H9 (cell line): Measurements from ENCODE around the gene ZNF524. TPM values are rescaled to one million over a fixed set of nuclear protein-coding genes. Genes with fewer than 3 reads are reported as not detected.

Experiments
- DNase-seq: peaks from one replicate; pipeline ENCODE4 v3.0.0-alpha.2; 2017
- H2AFZ ChIP-seq: one replicate; pipeline ENCODE4 v1.6.1; 2013; ENCODE audit warnings: mild to moderate bottlenecking, low read length, control low read depth, moderate library complexity
- H2AK5ac ChIP-seq: 2 replicates; pipeline ENCODE4 v1.6.1; 2013; ENCODE audit warnings: low read length, control low read depth, mixed read lengths; ENCODE audit not compliant: insufficient read length
- H2BK120ac ChIP-seq: one replicate; pipeline ENCODE4 v1.6.1; 2013; ENCODE audit warnings: low read depth, mild to moderate bottlenecking, low read length, control low read depth, inconsistent platforms; ENCODE audit not compliant: poor library complexity, severe bottlenecking
- H2BK12ac ChIP-seq: 2 replicates; pipeline ENCODE4 v1.6.1; 2013; ENCODE audit warnings: low read length, control low read depth, mixed read lengths, low read depth; ENCODE audit not compliant: insufficient read length
- H2BK15ac ChIP-seq: 2 replicates; pipeline ENCODE4 v1.6.1; 2013; ENCODE audit warnings: low read depth, low read length, control low read depth
- H2BK20ac ChIP-seq: one replicate; pipeline ENCODE4 v1.6.1; 2013; ENCODE audit warnings: low read depth, mild to moderate bottlenecking, low read length, control low read depth, inconsistent platforms; ENCODE audit not compliant: poor library complexity, severe bottlenecking
- H2BK5ac ChIP-seq: 2 replicates; pipeline ENCODE4 v1.6.1; 2013; ENCODE audit warnings: low read length, control low read depth, mixed read lengths; ENCODE audit not compliant: insufficient read length
- H3K14ac ChIP-seq: 2 replicates; pipeline ENCODE4 v1.6.1; 2013; ENCODE audit warnings: low read length, control low read depth; ENCODE audit not compliant: insufficient read depth
- H3K18ac ChIP-seq: 2 replicates; pipeline ENCODE4 v1.6.1; 2013; ENCODE audit warnings: low read depth, mild to moderate bottlenecking, mixed read lengths, low read length, control low read depth; ENCODE audit not compliant: insufficient read length
- H3K23ac ChIP-seq: 2 replicates; pipeline ENCODE4 v1.6.1; 2013; ENCODE audit warnings: low read length, control low read depth, mixed read lengths, low read depth; ENCODE audit not compliant: insufficient read length
- H3K23me2 ChIP-seq: 2 replicates; pipeline ENCODE4 v1.6.1; 2013; ENCODE audit warnings: low read depth, mild to moderate bottlenecking, mixed read lengths, low read length, control low read depth; ENCODE audit not compliant: insufficient read length, poor library complexity, severe bottlenecking
- H3K27ac ChIP-seq: 2 replicates; pipeline ENCODE4 v1.5.1; 2013; ENCODE audit warnings: low read length, control low read depth, mixed read lengths, low read depth; ENCODE audit not compliant: insufficient read length
- H3K27me3 ChIP-seq: 2 replicates; pipeline ENCODE4 v1.6.1; 2013; ENCODE audit warnings: low read length, control low read depth, inconsistent platforms; ENCODE audit not compliant: insufficient read depth
- H3K4ac ChIP-seq: 2 replicates; pipeline ENCODE4 v1.6.1; 2013; ENCODE audit warnings: low read depth, mild to moderate bottlenecking, control low read depth, inconsistent platforms, low read length, moderate library complexity
- H3K4me1 ChIP-seq: 2 replicates; pipeline ENCODE4 v1.6.1; 2013; ENCODE audit warnings: low read length, control low read depth, inconsistent platforms; ENCODE audit not compliant: insufficient read depth
- H3K4me2 ChIP-seq: 2 replicates; pipeline ENCODE4 v1.6.1; 2013; ENCODE audit warnings: low read length, control low read depth, mixed read lengths; ENCODE audit not compliant: insufficient read length, insufficient read depth
- H3K56ac ChIP-seq: 2 replicates; pipeline ENCODE4 v1.6.1; 2013; ENCODE audit warnings: low read depth, mild to moderate bottlenecking, mixed read lengths, low read length, control low read depth; ENCODE audit not compliant: insufficient read length
- H3K79me1 ChIP-seq: 2 replicates; pipeline ENCODE4 v1.6.1; 2013; ENCODE audit warnings: low read depth, mild to moderate bottlenecking, moderate library complexity, low read length, control low read depth, inconsistent platforms; ENCODE audit not compliant: insufficient read depth, poor library complexity, severe bottlenecking
- H3K79me2 ChIP-seq: 2 replicates; pipeline ENCODE4 v1.6.1; 2013; ENCODE audit warnings: low read length, control low read depth, inconsistent platforms; ENCODE audit not compliant: insufficient read depth
- H3K9ac ChIP-seq: 2 replicates; pipeline ENCODE4 v1.6.1; 2013; ENCODE audit warnings: low read length, control low read depth, mixed read lengths; ENCODE audit not compliant: insufficient read length; ENCODE audit errors: extremely low read depth
- H3K9me3 ChIP-seq: one replicate; pipeline ENCODE4 v1.6.1; 2013; ENCODE audit warnings: low read depth, low read length, inconsistent platforms; ENCODE audit not compliant: control insufficient read depth
- H3T11ph ChIP-seq: one replicate; pipeline ENCODE4 v1.6.1; 2013; ENCODE audit warnings: mild to moderate bottlenecking, low read length, control low read depth, inconsistent platforms
- H4K20me1 ChIP-seq: one replicate; pipeline ENCODE4 v1.6.1; 2013; ENCODE audit not compliant: control insufficient read depth, insufficient read length, insufficient read depth
- H4K5ac ChIP-seq: 2 replicates; pipeline ENCODE4 v1.6.1; 2013; ENCODE audit warnings: low read depth, mild to moderate bottlenecking, mixed read lengths, low read length, control low read depth; ENCODE audit not compliant: insufficient read length
- H4K8ac ChIP-seq: replicated peaks from 2 replicates; pipeline ENCODE4 v1.6.1; 2013; ENCODE audit warnings: low read length, control low read depth, mixed read lengths, low read depth; ENCODE audit not compliant: insufficient read length
- H4K91ac ChIP-seq: 2 replicates; pipeline ENCODE4 v1.6.1; 2013; ENCODE audit warnings: low read depth, mild to moderate bottlenecking, moderate library complexity, mixed read lengths, low read length, control low read depth; ENCODE audit not compliant: insufficient read length
- H3K27ac Mint-ChIP-seq, 3 experiments: 2 replicates in 2 of 3; 3 replicates in 1 of 3; pipeline ENCODE4 v1.8.0; 2020 to 2021; ENCODE audit warnings: mixed read lengths in 3 of 3, mild to moderate bottlenecking in 1 of 3, moderate library complexity in 1 of 3
- H3K27me3 Mint-ChIP-seq: 2 replicates; pipeline ENCODE4 v1.8.0; 2021; ENCODE audit warnings: low read depth, mild to moderate bottlenecking, moderate library complexity, mixed read lengths
- H3K36me3 Mint-ChIP-seq, 3 experiments: 2 replicates in 2 of 3; 3 replicates in 1 of 3; pipeline ENCODE4 v1.8.0; 2020 to 2021; ENCODE audit warnings: low read depth in 3 of 3, mixed read lengths in 3 of 3; ENCODE audit not compliant: insufficient read depth in 1 of 3
- H3K4me1 Mint-ChIP-seq, 2 experiments: 2 replicates each; pipeline ENCODE4 v1.8.0; 2020; ENCODE audit warnings: mixed read lengths in 2 of 2
- H3K4me3 Mint-ChIP-seq, 2 experiments: 2 replicates in 1 of 2; 3 replicates in 1 of 2; pipeline ENCODE4 v1.8.0; 2020 to 2021; ENCODE audit warnings: mild to moderate bottlenecking in 2 of 2, mixed read lengths in 2 of 2, moderate library complexity in 1 of 2
- H3K9me3 Mint-ChIP-seq, 2 experiments: 2 replicates in 1 of 2; 3 replicates in 1 of 2; pipeline ENCODE4 v1.8.0; 2020; ENCODE audit warnings: mild to moderate bottlenecking in 2 of 2, mixed read lengths in 2 of 2, moderate library complexity in 1 of 2
- whole genome bisulfite sequencing: extraction: QIAGEN DNeasy Blood & Tissue Kit; methylation state at CpG from one replicate; pipeline ENCODE4 v1.1.7; 2013; ENCODE audit warnings: missing lambda C conversion rate, low lambda C conversion rate, mixed read lengths; ENCODE audit not compliant: insufficient read length; ENCODE audit errors: extremely low coverage; 5-methylcytosine and 5-hydroxymethylcytosine counted together
- total RNA-seq: library from RNA; stranded (reverse); gene quantifications from 2 replicates; pipeline ENCODE4 v1.2.1, GENCODE V29; 2021
- TF ChIP-seq, protein P1 (sequence below): fragments of 200-600 bp; sonication (generic); conservative IDR thresholded peaks from 3 replicates; pipeline ENCODE4 v1.8.0; 2021; ENCODE audit warnings: antibody characterized with exemption, mild to moderate bottlenecking

Gene ZNF524
- total RNA-seq, 1 experiment from 2014 or later = 3.0 TPM

GRCh38 chr19:55620410-55621204 is 20.5 kb downstream of the ZNF524 start:
- no peaks in the 10 kb centered on the region for H3K9me3 ChIP-seq
- peaks cover 21 to 42% (median 41%) of the 10 kb centered on the region in 3 experiments for H3K36me3 Mint-ChIP-seq
- no peak overlapping the region for H2BK20ac ChIP-seq
- no peak overlapping the region for H2BK120ac ChIP-seq
- no CpG with 5 or more reads among the region's 12 CpGs for WGBS
- no peak overlapping the region for H3K18ac ChIP-seq
- TF ChIP-seq, protein P1, sequence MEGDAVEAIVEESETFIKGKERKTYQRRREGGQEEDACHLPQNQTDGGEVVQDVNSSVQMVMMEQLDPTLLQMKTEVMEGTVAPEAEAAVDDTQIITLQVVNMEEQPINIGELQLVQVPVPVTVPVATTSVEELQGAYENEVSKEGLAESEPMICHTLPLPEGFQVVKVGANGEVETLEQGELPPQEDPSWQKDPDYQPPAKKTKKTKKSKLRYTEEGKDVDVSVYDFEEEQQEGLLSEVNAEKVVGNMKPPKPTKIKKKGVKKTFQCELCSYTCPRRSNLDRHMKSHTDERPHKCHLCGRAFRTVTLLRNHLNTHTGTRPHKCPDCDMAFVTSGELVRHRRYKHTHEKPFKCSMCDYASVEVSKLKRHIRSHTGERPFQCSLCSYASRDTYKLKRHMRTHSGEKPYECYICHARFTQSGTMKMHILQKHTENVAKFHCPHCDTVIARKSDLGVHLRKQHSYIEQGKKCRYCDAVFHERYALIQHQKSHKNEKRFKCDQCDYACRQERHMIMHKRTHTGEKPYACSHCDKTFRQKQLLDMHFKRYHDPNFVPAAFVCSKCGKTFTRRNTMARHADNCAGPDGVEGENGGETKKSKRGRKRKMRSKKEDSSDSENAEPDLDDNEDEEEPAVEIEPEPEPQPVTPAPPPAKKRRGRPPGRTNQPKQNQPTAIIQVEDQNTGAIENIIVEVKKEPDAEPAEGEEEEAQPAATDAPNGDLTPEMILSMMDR = no peak
- no peak overlapping the region for H3K4me3 Mint-ChIP-seq
- H2BK12ac ChIP-seq = no peak overlapping the region
- H2AK5ac ChIP-seq = no peak overlapping the region
- peaks cover 10 to 14% of the 10 kb centered on the region in 2 experiments for H3K4me1 Mint-ChIP-seq
- no peak overlapping the region for H2BK5ac ChIP-seq
- H3K4me2 ChIP-seq = no peak overlapping the region
- H3K4ac ChIP-seq = no peak overlapping the region
- H3K79me2 ChIP-seq = no peaks in the 10 kb centered on the region
- H4K20me1 ChIP-seq = no peaks in the 10 kb centered on the region
- H3K23ac ChIP-seq = no peak overlapping the region
- H3K27ac ChIP-seq = no peak overlapping the region
- no peaks in the 10 kb centered on the region; a peak in 1 of 5 replicates for H3K9me3 Mint-ChIP-seq
- peak overlapping the region in 1 of 3 experiments; percentile 21; a peak in 1 of 7 replicates for H3K27ac Mint-ChIP-seq
- H3K27me3 Mint-ChIP-seq = peaks cover 2% of the 10 kb centered on the region
- DNase-seq = no peak
- H3T11ph ChIP-seq = no peak overlapping the region
- H3K27me3 ChIP-seq = no peaks in the 10 kb centered on the region
- H3K4me1 ChIP-seq = no peaks in the 10 kb centered on the region
- no peak overlapping the region for H4K91ac ChIP-seq
- no peak overlapping the region for H3K14ac ChIP-seq
- no peak overlapping the region for H4K5ac ChIP-seq
- H3K9ac ChIP-seq = no peak overlapping the region
- H2BK15ac ChIP-seq = no peak overlapping the region
- H3K56ac ChIP-seq = no peak overlapping the region
- no peak overlapping the region for H4K8ac ChIP-seq
- no peaks in the 10 kb centered on the region for H3K23me2 ChIP-seq
- H3K79me1 ChIP-seq = no peaks in the 10 kb centered on the region
- H2AFZ ChIP-seq = no peak overlapping the region
